Glutamatergic neuron (in vitro differentiated cells): Measurements from ENCODE around the gene TRPC3. TPM values are rescaled to one million over a fixed set of nuclear protein-coding genes. Genes with fewer than 3 reads are reported as not detected.

Source experiments
- DNase-seq: peaks from one replicate; pipeline ENCODE4 v3.0.0; 2022
- H3K27ac Mint-ChIP-seq: one replicate; pipeline ENCODE4 v1.8.0; 2020; ENCODE audit warnings: mild to moderate bottlenecking, mixed read lengths, inconsistent platforms; ENCODE audit not compliant: unreplicated experiment
- H3K27me3 Mint-ChIP-seq: one replicate; pipeline ENCODE4 v1.8.0; 2020; ENCODE audit warnings: mild to moderate bottlenecking, moderate library complexity, mixed read lengths, inconsistent platforms; ENCODE audit not compliant: unreplicated experiment
- H3K36me3 Mint-ChIP-seq: one replicate; pipeline ENCODE4 v1.8.0; 2020; ENCODE audit warnings: mild to moderate bottlenecking, mixed read lengths, inconsistent platforms; ENCODE audit not compliant: unreplicated experiment
- H3K4me1 Mint-ChIP-seq: one replicate; pipeline ENCODE4 v1.8.0; 2020; ENCODE audit warnings: mild to moderate bottlenecking, low read depth, mixed read lengths, inconsistent platforms; ENCODE audit not compliant: unreplicated experiment
- H3K4me3 Mint-ChIP-seq: one replicate; pipeline ENCODE4 v1.8.0; 2020; ENCODE audit warnings: mild to moderate bottlenecking, mixed read lengths, inconsistent platforms; ENCODE audit not compliant: unreplicated experiment
- H3K9me3 Mint-ChIP-seq: one replicate; pipeline ENCODE4 v1.8.0; 2020; ENCODE audit warnings: mild to moderate bottlenecking, moderate library complexity, mixed read lengths, inconsistent platforms; ENCODE audit not compliant: unreplicated experiment
- CTCF ChIP-seq: fragments of 200-600 bp; sonication (generic); IDR thresholded peaks from one replicate; pipeline ENCODE4 v1.5.0; 2021; ENCODE audit not compliant: partially characterized antibody, unreplicated experiment
- total RNA-seq: library from RNA; stranded (reverse); fragmentation: NEBNext Ultra II Directional; extraction: Animal tissue kit (Norgen Biotek cat#: 25700); gene quantifications from one replicate; pipeline ENCODE4 v1.2.1, GENCODE V29; 2021; ENCODE audit not compliant: unreplicated experiment

The TRPC3 gene
- total RNA-seq, 1 donor from 2014 or later, result 0.66 TPM

- DNase-seq, result no peak
- no peaks in the 10 kb centered on the region for H3K36me3 Mint-ChIP-seq
- H3K27me3 Mint-ChIP-seq, result peaks cover 3% of the 10 kb centered on the region
- H3K9me3 Mint-ChIP-seq, result peaks cover 2% of the 10 kb centered on the region
- H3K4me3 Mint-ChIP-seq, result no peak overlapping the region
- no peak for TF ChIP-seq CTCF
- H3K27ac Mint-ChIP-seq, result no peak overlapping the region
- no peaks in the 10 kb centered on the region for H3K4me1 Mint-ChIP-seq
Observed at GRCh38 chr4:121960818-121961217, 9.0 kb upstream of the TRPC3 start.

GRCh38 chr4:121958777-121959176, 6.9 kb upstream of the TRPC3 start:
- Mint-ChIP-seq H3K9me3 (peaks cover 2% of the 10 kb centered on the region), H3K4me3 (no peak overlapping the region), H3K4me1 (no peaks in the 10 kb centered on the region), H3K27ac (no peak overlapping the region), H3K36me3 (no peaks in the 10 kb centered on the region), H3K27me3 (peaks cover 3% of the 10 kb centered on the region)
- no peak for DNase-seq
- TF ChIP-seq CTCF, result no peak

GRCh38 chr4:121957266-121957665, 5.4 kb upstream of the TRPC3 start:
- peaks cover under 1% of the 10 kb centered on the region for H3K4me1 Mint-ChIP-seq
- H3K27me3 Mint-ChIP-seq, result peaks cover 8% of the 10 kb centered on the region
- no peak overlapping the region for H3K27ac Mint-ChIP-seq
- no peak overlapping the region for H3K4me3 Mint-ChIP-seq
- no peaks in the 10 kb centered on the region for H3K36me3 Mint-ChIP-seq
- no peak for TF ChIP-seq CTCF
- peaks cover 3% of the 10 kb centered on the region for H3K9me3 Mint-ChIP-seq
- no peak for DNase-seq

GRCh38 chr4:121953860-121954259, 2.0 kb upstream of the TRPC3 start:
- peaks cover 13% of the 10 kb centered on the region for H3K27me3 Mint-ChIP-seq
- H3K4me3 Mint-ChIP-seq, result no peak overlapping the region
- H3K4me1 Mint-ChIP-seq, result peaks cover 5% of the 10 kb centered on the region

GRCh38 chr4:121952290-121952689, 430 bp upstream of the TRPC3 start:
- TF ChIP-seq CTCF, result no peak
- no peak overlapping the region for H3K27ac Mint-ChIP-seq
- no peaks in the 10 kb centered on the region for H3K36me3 Mint-ChIP-seq
- peaks cover 4% of the 10 kb centered on the region for H3K9me3 Mint-ChIP-seq
- DNase-seq, result no peak
- peaks cover 13% of the 10 kb centered on the region for H3K27me3 Mint-ChIP-seq
- H3K4me1 Mint-ChIP-seq, result peaks cover 5% of the 10 kb centered on the region
- H3K4me3 Mint-ChIP-seq, result peak overlapping the region; percentile 78

More at GRCh38 chr4:121953860-121954259, 2.0 kb upstream of the TRPC3 start:
- TF ChIP-seq CTCF, result no peak
- DNase-seq, result no peak
- no peak overlapping the region for H3K27ac Mint-ChIP-seq
- peaks cover 6% of the 10 kb centered on the region for H3K9me3 Mint-ChIP-seq
- H3K36me3 Mint-ChIP-seq, result no peaks in the 10 kb centered on the region
